Natural killer cell (primary cell): ENCODE results near the gene TBX3. TPM values are rescaled to one million over a fixed set of nuclear protein-coding genes. Genes with fewer than 3 reads are reported as not detected.

Experiments
- ATAC-seq, 3 donors: fragments of 150-1000 bp in 2 of 3; fragments of 200-7000 bp in 1 of 3; cut with Tn5 transposase; 1 replicate in 1 of 3; 2 replicates in 2 of 3; pipeline ENCODE4 v1.10.0; 2021; ENCODE audit warnings: mild to moderate bottlenecking in 2 of 3, moderate library complexity in 2 of 3
- DNase-seq, 2 donors: peaks; one replicate each; pipeline versions ENCODE4 v3.0.0 to v3.0.0-alpha.2; 2013 to 2021; ENCODE audit warnings: mixed read lengths in 1 of 2
- H3K27ac ChIP-seq: one replicate; pipeline ENCODE4 v1.5.1; 2013; ENCODE audit warnings: mild to moderate bottlenecking, low read length
- H3K27me3 ChIP-seq: one replicate; pipeline ENCODE4 v1.6.1; 2013; ENCODE audit warnings: low read length; ENCODE audit not compliant: control insufficient read depth, insufficient read depth
- H3K36me3 ChIP-seq: one replicate; pipeline ENCODE4 v1.6.1; 2013; ENCODE audit warnings: low read length; ENCODE audit not compliant: control insufficient read depth, insufficient read depth
- H3K4me1 ChIP-seq: one replicate; pipeline ENCODE4 v1.6.1; 2013; ENCODE audit warnings: low read length; ENCODE audit not compliant: control insufficient read depth, insufficient read depth
- H3K4me3 ChIP-seq: one replicate; pipeline ENCODE4 v1.5.1; 2013; ENCODE audit warnings: low read length
- H3K9me3 ChIP-seq: one replicate; pipeline ENCODE4 v1.6.1; 2013; ENCODE audit warnings: low read length; ENCODE audit not compliant: control insufficient read depth, insufficient read depth
- H3K27ac Mint-ChIP-seq, 2 donors: one replicate each; pipeline ENCODE4 v1.8.0; 2022; ENCODE audit warnings: mild to moderate bottlenecking in 2 of 2, mixed read lengths in 2 of 2, moderate library complexity in 1 of 2
- H3K27me3 Mint-ChIP-seq, 2 donors: one replicate each; pipeline ENCODE4 v1.8.0; 2022; ENCODE audit warnings: low read depth in 2 of 2, mixed read lengths in 2 of 2
- H3K36me3 Mint-ChIP-seq: one replicate; pipeline ENCODE4 v1.8.0; 2022; ENCODE audit warnings: mixed read lengths
- H3K4me1 Mint-ChIP-seq, 2 donors: one replicate each; pipeline ENCODE4 v1.8.0; 2022; ENCODE audit warnings: mixed read lengths in 2 of 2
- H3K4me3 Mint-ChIP-seq: one replicate; pipeline ENCODE4 v1.8.0; 2022; ENCODE audit warnings: mild to moderate bottlenecking, moderate library complexity, mixed read lengths
- H3K9me3 Mint-ChIP-seq, 2 donors: one replicate each; pipeline ENCODE4 v1.8.0; 2022; ENCODE audit warnings: mixed read lengths in 2 of 2
- WGBS: methylation state at CpG from one replicate; pipeline ENCODE4 v1.1.7; 2013; ENCODE audit warnings: missing lambda C conversion rate; ENCODE audit not compliant: insufficient coverage; 5-methylcytosine and 5-hydroxymethylcytosine counted together
- intact Hi-C: fragments of 100-400 bp; cut with micrococcal nuclease; formaldehyde crosslinking; loops from one replicate; pipeline ENCODE4 v1.14.2; 2022
- total RNA-seq, 4 donors: library from RNA; stranded (reverse); fragments of 120-200 nt in 1 of 4; gene quantifications; one replicate each; pipeline versions ENCODE4 v1.2.3 to v1.2.4, GENCODE V29; 2013 to 2022
- TF ChIP-seq, protein P1 (sequence below): fragments of 200-600 bp; IDR thresholded peaks from one replicate; pipeline ENCODE4 v1.8.0; 2022; ENCODE audit warnings: antibody characterized with exemption

The TBX3 gene
- total RNA-seq, 3 donors from 2014 or later (not counting 1 experiment from before 2014, with no cell fraction given) = 0.05 TPM; not detected in 2

DNA sequence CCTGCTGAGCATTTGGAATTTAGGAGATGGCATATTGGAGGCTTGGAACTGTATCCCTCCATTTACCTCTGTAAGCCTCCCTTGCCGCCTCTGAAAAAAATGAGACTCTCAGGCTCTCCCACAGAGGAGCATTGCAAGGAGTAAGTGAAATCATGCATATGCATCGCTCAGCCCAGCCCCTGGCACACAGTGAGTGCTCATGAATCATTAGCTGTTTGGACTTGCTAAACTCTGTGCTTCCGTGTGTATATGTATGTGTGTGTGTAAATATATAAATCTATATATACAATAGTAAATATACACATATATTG is 17.1 kb upstream of the TBX3 start:
- Histone ChIP-seq H3K4me3 (no peak overlapping the region), H3K4me1 (no peaks in the 10 kb centered on the region), H3K27ac (no peak overlapping the region), H3K36me3 (no peaks in the 10 kb centered on the region), H3K9me3 (no peaks in the 10 kb centered on the region), H3K27me3 (peaks cover 25% of the 10 kb centered on the region)
- WGBS = 12% methylated on average over 2 of the region's 3 CpGs
- Mint-ChIP-seq H3K9me3 (peaks cover 0 to 3% of the 10 kb centered on the region in 2 donors), H3K27me3 (peaks cover 51 to 61% of the 10 kb centered on the region in 2 donors), H3K4me3 (no peak overlapping the region), H3K36me3 (no peaks in the 10 kb centered on the region), H3K27ac (no peak overlapping the region), H3K4me1 (no peaks in the 10 kb centered on the region)
- intact Hi-C loops = no loop called here
- no peak for ATAC-seq
- TF ChIP-seq, protein P1, sequence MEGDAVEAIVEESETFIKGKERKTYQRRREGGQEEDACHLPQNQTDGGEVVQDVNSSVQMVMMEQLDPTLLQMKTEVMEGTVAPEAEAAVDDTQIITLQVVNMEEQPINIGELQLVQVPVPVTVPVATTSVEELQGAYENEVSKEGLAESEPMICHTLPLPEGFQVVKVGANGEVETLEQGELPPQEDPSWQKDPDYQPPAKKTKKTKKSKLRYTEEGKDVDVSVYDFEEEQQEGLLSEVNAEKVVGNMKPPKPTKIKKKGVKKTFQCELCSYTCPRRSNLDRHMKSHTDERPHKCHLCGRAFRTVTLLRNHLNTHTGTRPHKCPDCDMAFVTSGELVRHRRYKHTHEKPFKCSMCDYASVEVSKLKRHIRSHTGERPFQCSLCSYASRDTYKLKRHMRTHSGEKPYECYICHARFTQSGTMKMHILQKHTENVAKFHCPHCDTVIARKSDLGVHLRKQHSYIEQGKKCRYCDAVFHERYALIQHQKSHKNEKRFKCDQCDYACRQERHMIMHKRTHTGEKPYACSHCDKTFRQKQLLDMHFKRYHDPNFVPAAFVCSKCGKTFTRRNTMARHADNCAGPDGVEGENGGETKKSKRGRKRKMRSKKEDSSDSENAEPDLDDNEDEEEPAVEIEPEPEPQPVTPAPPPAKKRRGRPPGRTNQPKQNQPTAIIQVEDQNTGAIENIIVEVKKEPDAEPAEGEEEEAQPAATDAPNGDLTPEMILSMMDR = no peak
- DNase-seq = no peak

DNA sequence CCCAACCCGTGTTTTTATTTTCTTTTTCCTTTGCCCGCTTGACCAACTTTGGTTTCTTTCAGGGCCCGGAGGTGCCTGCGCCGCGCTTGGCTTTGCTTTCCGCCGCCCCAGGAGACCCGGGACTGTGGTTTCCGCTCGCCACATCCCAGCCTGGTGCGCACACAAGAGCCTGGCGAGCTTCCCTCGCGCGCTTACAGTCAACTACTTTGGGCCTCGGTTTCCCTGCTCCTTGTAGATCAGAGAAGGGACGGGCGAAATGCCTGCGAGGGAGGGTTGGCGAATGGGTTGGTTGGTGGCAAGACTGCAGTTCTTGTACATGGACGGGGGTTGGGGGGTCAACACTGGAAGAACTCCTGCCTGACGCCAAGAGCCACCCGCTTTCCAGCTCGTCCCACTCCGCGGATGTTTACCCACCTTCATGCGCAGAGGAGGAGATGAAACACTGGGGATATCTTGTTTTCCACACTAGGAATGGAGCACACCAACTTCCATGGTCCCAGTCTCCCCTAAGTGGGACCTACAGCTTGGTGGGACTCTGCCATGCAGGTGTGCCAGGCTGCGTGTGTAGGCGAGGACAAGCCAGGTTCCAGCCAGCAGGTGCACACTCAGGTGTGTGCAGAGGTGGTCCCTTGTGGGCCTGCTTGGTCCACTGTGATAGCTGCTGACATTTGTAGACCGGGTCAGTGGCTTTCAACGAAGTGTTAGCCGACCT is 16.6 kb upstream of the TBX3 start:
- intact Hi-C loops = no loop called here
- Histone ChIP-seq H3K4me1 (no peaks in the 10 kb centered on the region), H3K36me3 (no peaks in the 10 kb centered on the region), H3K27me3 (peaks cover 25% of the 10 kb centered on the region), H3K9me3 (no peaks in the 10 kb centered on the region), H3K4me3 (no peak overlapping the region), H3K27ac (no peak overlapping the region)
- H3K36me3 Mint-ChIP-seq = no peaks in the 10 kb centered on the region
- H3K4me1 Mint-ChIP-seq = no peaks in the 10 kb centered on the region
- H3K9me3 Mint-ChIP-seq = peaks cover 0 to 3% of the 10 kb centered on the region in 2 donors
- TF ChIP-seq, protein P1 = no peak
- ATAC-seq (no peak), DNase-seq (no peak)
- 5% methylated on average over 33 of the region's 33 CpGs for WGBS
- H3K27me3 Mint-ChIP-seq = peaks cover 56 to 66% of the 10 kb centered on the region in 2 donors
- no peak overlapping the region for H3K4me3 Mint-ChIP-seq
- H3K27ac Mint-ChIP-seq = no peak overlapping the region

DNA sequence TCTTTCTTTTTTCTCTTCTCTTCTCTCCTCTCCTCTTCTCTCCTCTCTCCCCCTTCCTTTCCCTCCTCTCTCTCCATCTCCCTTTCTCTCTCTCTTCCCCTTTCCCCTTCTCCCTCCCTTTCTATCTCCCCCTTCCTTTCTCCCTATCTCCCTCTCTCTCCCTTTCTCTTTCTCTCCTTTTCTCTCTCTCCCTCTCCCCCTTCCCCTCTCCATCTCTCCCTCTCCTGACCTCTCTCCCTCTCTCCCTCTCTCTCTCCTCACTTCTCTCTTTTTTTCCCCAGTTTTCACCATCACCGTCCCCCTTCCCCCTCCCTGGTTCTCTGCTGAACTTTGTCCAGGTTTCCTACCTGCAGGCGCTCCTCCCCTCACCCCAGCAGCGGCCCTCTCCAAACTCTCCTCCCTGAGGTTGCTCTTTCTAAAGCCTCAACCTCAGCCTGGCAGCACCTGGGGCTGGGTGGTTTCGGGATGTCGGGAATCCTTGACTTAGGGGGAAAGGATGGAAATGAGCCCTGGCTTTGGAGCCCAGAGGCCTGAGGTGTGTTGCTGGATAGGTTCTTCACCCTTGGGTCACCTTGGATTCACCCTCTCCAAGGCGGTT is 14.7 kb upstream of the TBX3 start:
- no peak overlapping the region for H3K4me3 ChIP-seq
- Mint-ChIP-seq H3K4me3 (no peak overlapping the region), H3K4me1 (no peaks in the 10 kb centered on the region), H3K27me3 (peaks cover 75 to 77% of the 10 kb centered on the region in 2 donors), H3K9me3 (peaks cover 0 to 3% of the 10 kb centered on the region in 2 donors), H3K27ac (no peak overlapping the region), H3K36me3 (no peaks in the 10 kb centered on the region)
- no peaks in the 10 kb centered on the region for H3K9me3 ChIP-seq
- no peak overlapping the region for H3K27ac ChIP-seq
- TF ChIP-seq, protein P1 = no peak
- ATAC-seq = no peak
- H3K4me1 ChIP-seq = no peaks in the 10 kb centered on the region
- H3K27me3 ChIP-seq = peaks cover 25% of the 10 kb centered on the region
- no peak for DNase-seq
- intact Hi-C loops = no loop called here
- 6% methylated on average over 6 of the region's 6 CpGs for WGBS
- H3K36me3 ChIP-seq = no peaks in the 10 kb centered on the region
